ENCODE data around the gene PTRHD1.
"Not testable (repeated sequence)": the region's sequence is repeated elsewhere in the genome, so short reads cannot be mapped to it uniquely, and the experiment has no call there.

The PTRHD1 gene

DNA sequence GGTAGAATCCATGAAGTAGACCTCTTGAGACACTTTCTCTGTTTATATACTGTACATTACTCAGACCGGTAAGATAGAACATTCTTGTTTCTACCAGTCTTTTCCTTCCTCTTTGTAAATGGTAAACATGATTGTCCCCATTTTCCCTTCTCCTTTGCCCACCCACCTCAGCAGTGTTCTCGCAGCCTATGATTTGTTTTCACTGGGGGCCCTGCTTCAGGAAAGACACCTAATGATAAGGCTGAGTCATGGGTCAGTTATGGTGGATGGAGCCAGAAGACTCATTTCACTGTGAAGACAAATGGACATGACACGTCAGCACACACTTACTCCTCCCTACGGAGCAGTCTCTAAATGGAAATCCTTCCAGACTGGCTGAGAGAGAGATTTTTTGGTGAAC, 23.7 kb upstream of the PTRHD1 start:
- TF ChIP-seq, protein P1, sequence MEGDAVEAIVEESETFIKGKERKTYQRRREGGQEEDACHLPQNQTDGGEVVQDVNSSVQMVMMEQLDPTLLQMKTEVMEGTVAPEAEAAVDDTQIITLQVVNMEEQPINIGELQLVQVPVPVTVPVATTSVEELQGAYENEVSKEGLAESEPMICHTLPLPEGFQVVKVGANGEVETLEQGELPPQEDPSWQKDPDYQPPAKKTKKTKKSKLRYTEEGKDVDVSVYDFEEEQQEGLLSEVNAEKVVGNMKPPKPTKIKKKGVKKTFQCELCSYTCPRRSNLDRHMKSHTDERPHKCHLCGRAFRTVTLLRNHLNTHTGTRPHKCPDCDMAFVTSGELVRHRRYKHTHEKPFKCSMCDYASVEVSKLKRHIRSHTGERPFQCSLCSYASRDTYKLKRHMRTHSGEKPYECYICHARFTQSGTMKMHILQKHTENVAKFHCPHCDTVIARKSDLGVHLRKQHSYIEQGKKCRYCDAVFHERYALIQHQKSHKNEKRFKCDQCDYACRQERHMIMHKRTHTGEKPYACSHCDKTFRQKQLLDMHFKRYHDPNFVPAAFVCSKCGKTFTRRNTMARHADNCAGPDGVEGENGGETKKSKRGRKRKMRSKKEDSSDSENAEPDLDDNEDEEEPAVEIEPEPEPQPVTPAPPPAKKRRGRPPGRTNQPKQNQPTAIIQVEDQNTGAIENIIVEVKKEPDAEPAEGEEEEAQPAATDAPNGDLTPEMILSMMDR (conservative IDR thresholded peaks at IDR 0.05; ENCODE audit: low read length), result no peak
- no peak overlapping the region for H3K4me3 ChIP-seq (ENCODE audit: low read length)
- peak; percentile 66 for DNase-seq (ENCODE audit: low read depth)

GRCh38 chr2:24816404-24816803, 23.2 kb upstream of the PTRHD1 start:
- DNase-seq (ENCODE audit: low read depth), result no peak
- TF ChIP-seq, protein P1 (conservative IDR thresholded peaks at IDR 0.05; ENCODE audit: low read length), result no peak
- H3K4me3 ChIP-seq (ENCODE audit: low read length), result no peak overlapping the region

GRCh38 chr2:24815171-24815570, 22.0 kb upstream of the PTRHD1 start:
- TF ChIP-seq, protein P1 (conservative IDR thresholded peaks at IDR 0.05; ENCODE audit: low read length), result no peak
- no peak overlapping the region for H3K4me3 ChIP-seq (ENCODE audit: low read length)
- DNase-seq (ENCODE audit: low read depth), result no peak

GRCh38 chr2:24814516-24814915, 21.3 kb upstream of the PTRHD1 start:
- DNase-seq (ENCODE audit: low read depth), result no peak
- TF ChIP-seq, protein P1 (conservative IDR thresholded peaks at IDR 0.05; ENCODE audit: low read length), result no peak
- no peak overlapping the region for H3K4me3 ChIP-seq (ENCODE audit: low read length)

GRCh38 chr2:24813691-24814137, 20.5 kb upstream of the PTRHD1 start:
- no peak overlapping the region for H3K4me3 ChIP-seq (ENCODE audit: low read length)
- DNase-seq (ENCODE audit: low read depth), result no peak
- TF ChIP-seq, protein P1 (conservative IDR thresholded peaks at IDR 0.05; ENCODE audit: low read length), result no peak

DNA sequence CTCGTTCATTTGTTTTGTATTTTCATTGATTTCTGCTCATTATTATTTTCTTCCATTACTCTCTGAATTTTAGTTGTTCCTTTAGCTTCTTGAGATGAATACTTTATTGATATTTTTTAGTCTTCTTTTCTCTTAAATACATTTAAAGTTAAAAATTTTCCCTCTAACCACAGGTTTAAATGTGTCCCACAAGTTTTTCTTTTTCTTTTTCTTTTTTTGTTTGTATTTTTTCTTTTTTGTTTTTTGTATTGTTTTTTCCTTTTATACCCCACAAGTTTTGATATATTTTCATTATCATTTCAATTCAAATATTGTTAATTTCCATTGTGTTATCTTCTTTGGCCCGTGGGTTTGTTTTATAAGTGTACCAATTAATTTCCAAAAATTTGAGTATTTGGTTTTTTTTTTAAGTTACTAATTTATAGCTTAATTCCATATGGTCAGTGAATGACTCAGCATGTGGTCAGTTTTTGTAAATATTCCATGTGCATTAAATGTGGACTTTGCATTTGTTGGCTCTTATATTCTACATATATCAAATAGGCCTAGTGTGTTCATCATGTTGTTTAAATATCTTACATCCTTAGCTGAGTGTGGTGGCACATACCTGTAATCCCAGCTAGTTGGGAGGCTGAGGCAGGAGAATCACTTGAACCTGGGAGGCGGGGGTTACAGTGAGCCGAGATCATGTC, 16.3 kb upstream of the PTRHD1 start:
- TF ChIP-seq, protein P1 (conservative IDR thresholded peaks at IDR 0.05; ENCODE audit: low read length), result no peak
- no peak for DNase-seq (ENCODE audit: low read depth)

GRCh38 chr2:24806661-24807036, 13.5 kb upstream of the PTRHD1 start:
- no peak for DNase-seq (ENCODE audit: low read depth)
- H3K4me3 ChIP-seq (ENCODE audit: low read length), result no peak overlapping the region
- TF ChIP-seq, protein P1 (conservative IDR thresholded peaks at IDR 0.05; ENCODE audit: low read length), result no peak

More for the DNA sequence above, 16.3 kb upstream of the PTRHD1 start:
- no peak overlapping the region for H3K4me3 ChIP-seq (ENCODE audit: low read length)

GRCh38 chr2:24805811-24806660, 12.8 kb upstream of the PTRHD1 start:
- not testable (repeated sequence) for DNase-seq (ENCODE audit: low read depth); H3K4me3 ChIP-seq (ENCODE audit: low read length)

- H3K4me3 ChIP-seq (ENCODE audit: low read length); DNase-seq (ENCODE audit: low read depth): not testable (repeated sequence)
Measured at GRCh38 chr2:24800487-24800886, 7.3 kb upstream of the PTRHD1 start.
